Measurements from ENCODE around the gene CIC. TPM values are rescaled to one million over a fixed set of nuclear protein-coding genes. Genes with fewer than 3 reads are reported as not detected.
A peak's percentile ranks its signal among the peaks of the same experiment; 100 is the strongest.

Gene CIC
- total RNA-seq, 4 donors from 2014 or later, result 15.2 to 52.2 (median 41.5) TPM

DNA sequence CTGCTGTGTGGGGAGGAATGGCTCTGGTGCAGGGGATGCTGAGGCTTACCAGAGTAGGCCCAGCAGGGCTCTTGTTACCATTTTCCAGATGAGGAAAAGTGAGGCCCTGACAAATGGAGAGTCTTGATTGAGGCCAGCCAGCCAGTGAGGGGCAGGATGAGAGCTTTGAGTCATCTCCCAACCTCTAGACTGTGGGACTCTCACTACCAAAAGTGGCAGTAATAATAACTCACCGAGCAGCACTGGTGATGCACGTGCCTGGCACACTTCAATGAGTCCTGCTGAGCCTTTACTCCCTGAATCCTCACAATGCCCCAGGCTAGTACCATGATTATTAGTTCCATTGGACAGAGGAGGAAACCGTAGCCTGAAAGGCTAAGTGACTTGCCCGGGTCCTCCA, 7.8 kb downstream of the CIC start:
- intact Hi-C loops (cut with DNase I; ENCODE audit: low total_unique reads) (no loop called here), in situ Hi-C loops (cut with MboI; ENCODE audit: low sequenced_read_pairs in 4 of 4) (no loop called here)
- ATAC-seq (no peak), DNase-seq (no peak)
- Histone ChIP-seq H3K4me1 (peaks cover 53 to 67% of the 10 kb centered on the region in 2 donors), H3K36me3 (peaks cover 0 to 33% of the 10 kb centered on the region in 2 donors), H3K27me3 (no peaks in the 10 kb centered on the region), H3K27ac (peak overlapping the region; percentile 95 to 97 (median 96)), H3K4me3 (no peak overlapping the region), H3K9me3 (no peaks in the 10 kb centered on the region)
- no peak for TF ChIP-seq POLR2A (IDR thresholded peaks at IDR 0.05)

- peak overlapping the region; percentile 95 to 97 (median 96) for H3K27ac ChIP-seq
- H3K36me3 ChIP-seq, result peaks cover 0 to 22% of the 10 kb centered on the region in 2 donors
Observed at GRCh38 chr19:42277821-42278451, 8.9 kb downstream of the CIC start.

DNA sequence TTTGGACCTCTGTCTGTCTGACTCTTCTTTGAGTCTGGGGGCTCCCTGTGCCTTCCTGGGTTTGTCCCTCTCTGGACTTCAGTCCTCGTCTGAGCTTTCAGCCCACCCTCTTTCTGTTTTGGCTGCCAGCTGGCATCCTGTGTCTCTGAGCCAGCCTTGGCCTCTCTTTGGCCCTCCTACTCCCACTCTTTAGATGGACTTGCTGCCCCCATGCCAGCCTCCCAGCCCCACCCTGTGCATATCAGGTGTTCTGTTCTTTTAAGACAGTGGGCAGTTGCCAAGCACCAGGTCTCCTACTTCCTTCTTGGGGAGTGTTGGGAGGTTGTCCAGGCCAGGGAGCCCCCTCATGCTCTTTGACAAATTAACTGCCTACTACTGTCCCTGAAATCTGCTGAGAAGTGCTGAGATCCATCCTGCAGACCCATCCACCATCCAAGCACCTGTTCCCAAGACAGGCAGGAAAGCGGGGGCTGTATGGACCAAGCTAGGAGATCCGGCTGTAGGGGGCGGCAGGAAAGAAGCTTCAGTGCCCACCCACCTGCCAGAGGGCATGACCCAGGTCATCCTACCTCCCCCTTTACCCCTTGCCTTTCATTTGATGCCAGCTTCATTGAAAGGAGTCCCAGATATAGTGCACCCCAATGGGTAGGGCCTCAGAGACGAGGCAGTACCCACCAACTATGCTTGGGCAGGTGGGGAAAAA, 9.6 kb downstream of the CIC start:
- peaks cover 0 to 16% of the 10 kb centered on the region in 2 donors for H3K36me3 ChIP-seq
- TF ChIP-seq POLR2A (IDR thresholded peaks at IDR 0.05), result no peak
- TF ChIP-seq, protein P1, sequence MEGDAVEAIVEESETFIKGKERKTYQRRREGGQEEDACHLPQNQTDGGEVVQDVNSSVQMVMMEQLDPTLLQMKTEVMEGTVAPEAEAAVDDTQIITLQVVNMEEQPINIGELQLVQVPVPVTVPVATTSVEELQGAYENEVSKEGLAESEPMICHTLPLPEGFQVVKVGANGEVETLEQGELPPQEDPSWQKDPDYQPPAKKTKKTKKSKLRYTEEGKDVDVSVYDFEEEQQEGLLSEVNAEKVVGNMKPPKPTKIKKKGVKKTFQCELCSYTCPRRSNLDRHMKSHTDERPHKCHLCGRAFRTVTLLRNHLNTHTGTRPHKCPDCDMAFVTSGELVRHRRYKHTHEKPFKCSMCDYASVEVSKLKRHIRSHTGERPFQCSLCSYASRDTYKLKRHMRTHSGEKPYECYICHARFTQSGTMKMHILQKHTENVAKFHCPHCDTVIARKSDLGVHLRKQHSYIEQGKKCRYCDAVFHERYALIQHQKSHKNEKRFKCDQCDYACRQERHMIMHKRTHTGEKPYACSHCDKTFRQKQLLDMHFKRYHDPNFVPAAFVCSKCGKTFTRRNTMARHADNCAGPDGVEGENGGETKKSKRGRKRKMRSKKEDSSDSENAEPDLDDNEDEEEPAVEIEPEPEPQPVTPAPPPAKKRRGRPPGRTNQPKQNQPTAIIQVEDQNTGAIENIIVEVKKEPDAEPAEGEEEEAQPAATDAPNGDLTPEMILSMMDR (IDR thresholded peaks at IDR 0.05 in 4 of 5, conservative IDR thresholded peaks at IDR 0.05 in 1 of 5), result no peak
- intact Hi-C loops (cut with DNase I; ENCODE audit: low total_unique reads), result no loop called here
- H3K27ac ChIP-seq, result peak overlapping the region; percentile 95 to 97 (median 96)
- H3K4me3 ChIP-seq, result peak overlapping the region in 2 of 4 donors; percentile 90 to 95
- H3K27me3 ChIP-seq, result no peaks in the 10 kb centered on the region
- ATAC-seq (no peak), DNase-seq (no peak)
- no peaks in the 10 kb centered on the region for H3K9me3 ChIP-seq
- peaks cover 65 to 80% of the 10 kb centered on the region in 2 donors for H3K4me1 ChIP-seq
- in situ Hi-C loops (cut with MboI; ENCODE audit: low sequenced_read_pairs in 4 of 4), result no loop called here

More at GRCh38 chr19:42277821-42278451, 8.9 kb downstream of the CIC start:
- H3K4me1 ChIP-seq, result peaks cover 61 to 75% of the 10 kb centered on the region in 2 donors
- DNase-seq (no peak), ATAC-seq (no peak)
- intact Hi-C loops (cut with DNase I; ENCODE audit: low total_unique reads), result no loop called here
- H3K27me3 ChIP-seq, result no peaks in the 10 kb centered on the region
- TF ChIP-seq, protein P1 (IDR thresholded peaks at IDR 0.05 in 4 of 5, conservative IDR thresholded peaks at IDR 0.05 in 1 of 5), result no peak
- no peak for TF ChIP-seq POLR2A (IDR thresholded peaks at IDR 0.05)
- no peak overlapping the region for H3K4me3 ChIP-seq
- H3K9me3 ChIP-seq, result no peaks in the 10 kb centered on the region
- in situ Hi-C loops (cut with MboI; ENCODE audit: low sequenced_read_pairs in 4 of 4), result no loop called here

GRCh38 chr19:42279155-42279901, 10.3 kb downstream of the CIC start:
- DNase-seq (no peak), ATAC-seq (no peak)
- peaks cover 0 to 8% of the 10 kb centered on the region in 2 donors for H3K36me3 ChIP-seq
- H3K4me3 ChIP-seq, result peak overlapping the region; percentile 80 to 95 (median 86)
- intact Hi-C loops (cut with DNase I; ENCODE audit: low total_unique reads), result no loop called here
- H3K9me3 ChIP-seq, result no peaks in the 10 kb centered on the region
- H3K27me3 ChIP-seq, result no peaks in the 10 kb centered on the region
- H3K27ac ChIP-seq, result peak overlapping the region; percentile 95 to 97 (median 96)
- in situ Hi-C loops (cut with MboI; ENCODE audit: low sequenced_read_pairs in 4 of 4), result no loop called here
- TF ChIP-seq, protein P1 (IDR thresholded peaks at IDR 0.05 in 4 of 5, conservative IDR thresholded peaks at IDR 0.05 in 1 of 5), result no peak
- TF ChIP-seq POLR2A (IDR thresholded peaks at IDR 0.05), result no peak
- H3K4me1 ChIP-seq, result peaks cover 65 to 80% of the 10 kb centered on the region in 2 donors
